NCI-H2029 treated with DMSO at 0.1 percent for 48 hours (cell line): ENCODE measurements around the gene GPATCH1.
"Not testable (repeated sequence)": the region's sequence is repeated elsewhere in the genome, so short reads cannot be mapped to it uniquely, and the experiment has no call there.

Source experiments
- DNase-seq: peaks from one replicate; lab custom pipeline; 2025; lab: John Stamatoyannopoulos, UW

GPATCH1 gene

GRCh38 chr19:33118643-33119042 is 37.7 kb downstream of the GPATCH1 start:
- DNase-seq, result no peak

GRCh38 chr19:33124207-33125098 is 43.5 kb downstream of the GPATCH1 start:
- DNase-seq, result no peak

- DNase-seq, result peak; percentile 51
These were observed 45.0 kb downstream of the GPATCH1 start for GRCh38 chr19:33125929-33126388.

- not testable (repeated sequence) for DNase-seq
These were observed 45.7 kb downstream of the GPATCH1 start for GRCh38 chr19:33126712-33127111.

- DNase-seq, result no peak
These were observed 48.9 kb downstream of the GPATCH1 start for GRCh38 chr19:33129901-33130300.

GRCh38 chr19:33130433-33130832 is 49.5 kb downstream of the GPATCH1 start:
- no peak for DNase-seq

GRCh38 chr19:33132021-33132420 is 51.0 kb downstream of the GPATCH1 start, which contains the start of gene WDR88:
Gene WDR88, plus strand, starts transcription at chr19:33132114. Its CDS starts 56 bp downstream, at chr19:33132170.
- DNase-seq, result no peak

GRCh38 chr19:33132425-33132824 is 51.4 kb downstream of the GPATCH1 start:
- no peak for DNase-seq

GRCh38 chr19:33133438-33134031 is 52.6 kb downstream of the GPATCH1 start:
- no peak for DNase-seq

GRCh38 chr19:33134571-33135041 is 53.6 kb downstream of the GPATCH1 start:
- DNase-seq, result no peak

GRCh38 chr19:33139165-33139564 is 58.2 kb downstream of the GPATCH1 start:
- no peak for DNase-seq

GRCh38 chr19:33143897-33144405 is 63.0 kb downstream of the GPATCH1 start:
- DNase-seq, result peak; percentile 52

GRCh38 chr19:33146209-33146608 is 65.2 kb downstream of the GPATCH1 start:
- no peak for DNase-seq

GRCh38 chr19:33147538-33147937 is 66.6 kb downstream of the GPATCH1 start:
- DNase-seq, result no peak

- peak; percentile 52 for DNase-seq
These were observed 70.0 kb downstream of the GPATCH1 start for GRCh38 chr19:33150852-33151518.

- no peak for DNase-seq
These were observed 71.2 kb downstream of the GPATCH1 start for GRCh38 chr19:33152176-33152575.

GRCh38 chr19:33152625-33153024 is 71.6 kb downstream of the GPATCH1 start:
- not testable (repeated sequence) for DNase-seq

GRCh38 chr19:33154313-33154712 is 73.3 kb downstream of the GPATCH1 start:
- DNase-seq, result not testable (repeated sequence)

GRCh38 chr19:33156334-33156733 is 75.4 kb downstream of the GPATCH1 start:
- DNase-seq, result no peak

- DNase-seq, result no peak
These were observed 76.9 kb downstream of the GPATCH1 start for GRCh38 chr19:33157906-33158305.

GRCh38 chr19:33158365-33158764 is 77.4 kb downstream of the GPATCH1 start:
- no peak for DNase-seq

GRCh38 chr19:33159149-33159548 is 78.2 kb downstream of the GPATCH1 start:
- no peak for DNase-seq
